ENCODE data around the gene SYN1. TPM values are rescaled to one million over a fixed set of nuclear protein-coding genes. Genes with fewer than 3 reads are reported as not detected.

Gene SYN1
- total RNA-seq, 1 donor from 2014 or later = 0.44 TPM

DNA sequence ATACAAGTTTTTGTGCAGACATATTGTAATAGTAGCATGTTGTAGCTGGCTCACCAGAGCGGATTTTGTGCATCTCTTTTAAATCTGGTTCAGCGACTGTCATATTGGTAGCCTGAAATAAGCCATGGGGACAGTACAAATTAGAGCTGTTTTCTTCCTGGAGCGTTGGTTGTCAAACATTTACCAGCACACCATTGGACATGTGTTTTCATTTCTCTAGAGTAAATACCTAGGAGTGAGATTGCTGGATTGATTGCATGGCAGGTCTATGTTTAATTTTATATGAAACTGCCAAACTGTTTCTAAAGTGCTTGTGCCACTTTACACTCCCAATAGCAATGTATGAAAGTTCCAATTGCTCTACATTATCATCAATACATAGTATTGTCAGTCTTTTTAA lies 61.2 kb downstream of the SYN1 start:
- no peak for ATAC-seq
- Histone ChIP-seq H3K36me3 (peaks cover 6% of the 10 kb centered on the region), H3K4me3 (no peak overlapping the region), H3K9me3 (no peaks in the 10 kb centered on the region), H3K27me3 (ENCODE audit: low read depth) (no peaks in the 10 kb centered on the region), H3K27ac (no peak overlapping the region), H3K4me1 (peaks cover 15% of the 10 kb centered on the region)
- intact Hi-C loops (cut with DNase I) = no loop called here
- TF ChIP-seq CTCF (IDR thresholded peaks at IDR 0.05) = no peak
- DNase-seq = no peak

DNA sequence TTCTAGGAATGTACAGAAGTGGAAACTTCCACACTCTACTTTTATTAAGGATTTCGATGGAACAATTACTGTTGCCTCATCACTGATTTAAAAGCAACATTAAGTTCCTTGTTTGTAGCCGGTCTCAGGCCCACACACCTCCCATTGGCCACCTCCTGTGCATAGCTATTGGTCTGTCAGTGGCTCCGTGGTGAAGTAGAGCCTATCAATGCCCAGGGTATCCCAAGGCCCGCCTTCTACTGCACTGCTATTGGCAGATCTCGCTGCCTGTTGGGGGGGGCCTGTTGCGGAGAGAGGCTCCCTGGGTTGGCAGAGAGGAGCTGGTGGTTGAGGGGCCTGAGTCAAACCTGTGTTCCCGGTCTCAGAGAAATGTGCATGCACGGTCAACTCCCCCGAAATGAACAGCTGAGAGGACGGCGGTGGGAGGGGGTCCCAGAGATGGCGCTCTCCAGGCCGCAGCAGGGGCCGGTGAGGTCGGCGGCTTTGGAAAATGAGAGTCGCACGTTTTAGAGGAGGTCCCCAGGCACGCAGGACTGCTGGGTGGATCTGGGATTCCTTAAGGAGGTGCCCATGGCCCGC lies 63.5 kb downstream of the SYN1 start:
- H3K4me3 ChIP-seq = peak overlapping the region; percentile 51
- H3K4me1 ChIP-seq = no peaks in the 10 kb centered on the region
- no peaks in the 10 kb centered on the region for H3K9me3 ChIP-seq
- TF ChIP-seq CTCF (IDR thresholded peaks at IDR 0.05) = no peak
- peak; percentile 90 for DNase-seq
- H3K27me3 ChIP-seq (ENCODE audit: low read depth) = no peaks in the 10 kb centered on the region
- H3K36me3 ChIP-seq = no peaks in the 10 kb centered on the region
- peak overlapping the region; percentile 86 for H3K27ac ChIP-seq
- peak; percentile 95 to 97 for ATAC-seq
- intact Hi-C loops (cut with DNase I) = no loop called here

DNA sequence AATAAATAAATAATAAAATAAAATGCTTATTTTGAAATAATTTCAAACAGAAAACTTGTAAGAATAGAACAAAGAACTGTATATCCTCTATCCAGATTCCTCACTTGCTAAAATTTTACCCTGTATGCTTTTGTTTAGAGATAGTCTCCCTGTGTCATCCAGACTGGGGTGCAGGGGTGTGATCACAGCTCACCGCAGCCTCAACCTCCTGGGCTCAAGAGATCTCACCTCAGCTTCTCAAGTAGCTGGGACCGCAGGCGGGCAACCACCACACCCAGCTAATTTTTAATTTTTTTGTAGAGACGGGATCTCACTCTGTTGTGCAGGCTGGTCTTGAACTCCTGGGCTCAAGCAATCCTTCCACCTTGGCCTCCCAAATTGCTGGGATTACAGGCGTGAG lies 76.2 kb downstream of the SYN1 start:
- Histone ChIP-seq H3K27me3 (ENCODE audit: low read depth) (no peaks in the 10 kb centered on the region), H3K36me3 (no peaks in the 10 kb centered on the region), H3K4me3 (no peak overlapping the region), H3K9me3 (no peaks in the 10 kb centered on the region), H3K27ac (no peak overlapping the region), H3K4me1 (peaks cover 13% of the 10 kb centered on the region)
- intact Hi-C loops (cut with DNase I) = no loop called here
- TF ChIP-seq CTCF (IDR thresholded peaks at IDR 0.05) = no peak
- no peak for ATAC-seq
- no peak for DNase-seq

DNA sequence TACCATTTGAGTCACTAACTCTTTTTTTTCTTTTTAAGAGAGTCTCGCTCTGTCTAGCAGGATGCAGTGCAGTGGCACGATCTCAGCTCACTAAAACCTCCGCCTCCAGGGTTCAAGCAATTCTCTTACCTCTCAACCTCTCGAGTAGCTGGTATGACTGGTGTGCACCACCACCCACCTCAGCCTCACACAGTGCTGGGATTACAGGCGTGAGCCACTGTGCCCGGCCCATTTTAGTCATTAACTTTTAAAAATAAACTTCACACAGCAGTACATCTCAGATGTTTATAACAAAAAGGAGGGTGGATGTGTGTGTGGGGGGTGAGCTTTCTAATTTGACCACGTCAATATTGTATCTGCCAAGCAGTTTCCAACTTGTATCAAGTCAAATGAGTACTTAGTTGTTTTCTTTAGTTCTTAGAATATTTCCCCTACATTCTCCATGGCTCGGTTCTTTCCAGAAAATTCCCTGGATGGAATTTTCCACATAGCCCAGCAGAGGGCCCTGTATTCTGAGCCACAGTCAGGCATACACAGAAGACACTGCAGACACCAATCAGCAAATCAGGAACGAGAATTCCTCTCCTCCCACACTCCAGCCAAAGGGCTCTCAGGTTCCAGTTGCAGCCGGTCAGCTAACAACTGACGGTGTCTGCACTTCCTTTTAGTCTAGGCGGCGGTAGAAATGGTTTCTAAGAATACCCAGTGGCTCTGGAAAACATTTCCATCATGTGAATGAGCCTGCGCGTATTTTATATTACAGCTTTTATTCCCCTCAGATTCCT lies 78.7 kb downstream of the SYN1 start:
- intact Hi-C loops (cut with DNase I) = no loop called here

GRCh38 chrX:47539860-47540259 lies 79.8 kb downstream of the SYN1 start:
- intact Hi-C loops (cut with DNase I) = no loop called here
- DNase-seq (no peak), ATAC-seq (no peak)
- H3K4me1 ChIP-seq = peaks cover 13% of the 10 kb centered on the region
- no peaks in the 10 kb centered on the region for H3K36me3 ChIP-seq
- no peak for TF ChIP-seq CTCF (IDR thresholded peaks at IDR 0.05)
- H3K27ac ChIP-seq = no peak overlapping the region
- no peaks in the 10 kb centered on the region for H3K27me3 ChIP-seq (ENCODE audit: low read depth)
- H3K4me3 ChIP-seq = no peak overlapping the region
- no peaks in the 10 kb centered on the region for H3K9me3 ChIP-seq

More for the DNA sequence above, 78.7 kb downstream of the SYN1 start:
- H3K36me3 ChIP-seq = no peaks in the 10 kb centered on the region
- DNase-seq (peak; percentile 68), ATAC-seq (peak; percentile 98 to 99)
- peaks cover 13% of the 10 kb centered on the region for H3K4me1 ChIP-seq
- peak; percentile 53 for TF ChIP-seq CTCF (IDR thresholded peaks at IDR 0.05)
- H3K9me3 ChIP-seq = no peaks in the 10 kb centered on the region
- H3K27ac ChIP-seq = peak overlapping the region; percentile 71
- no peaks in the 10 kb centered on the region for H3K27me3 ChIP-seq (ENCODE audit: low read depth)
- H3K4me3 ChIP-seq = no peak overlapping the region
